Mesenchymal stem cell (in vitro differentiated cells and primary cell): ENCODE data around the gene C22orf42.
"Not testable (repeated sequence)": the region's sequence is repeated elsewhere in the genome, so short reads cannot be mapped to it uniquely, and the experiment has no call there.

Experiments used
- DNase-seq: peaks from one replicate; pipeline ENCODE4 v3.0.0-alpha.2; 2013
- H2AFZ ChIP-seq: one replicate; pipeline ENCODE4 v1.6.1; 2013; ENCODE audit warnings: low read depth, mild to moderate bottlenecking, control low read depth, inconsistent platforms, low read length, moderate library complexity
- H2AK5ac ChIP-seq: 2 replicates; pipeline ENCODE4 v1.6.1; 2013; ENCODE audit warnings: low read length, moderate library complexity, mild to moderate bottlenecking, inconsistent platforms; ENCODE audit not compliant: severe bottlenecking
- H2BK120ac ChIP-seq: one replicate; pipeline ENCODE4 v1.6.1; 2013; ENCODE audit warnings: low read depth, mild to moderate bottlenecking, inconsistent platforms, low read length, moderate library complexity
- H2BK12ac ChIP-seq, 2 experiments: one replicate each; pipeline ENCODE4 v1.6.1; 2013; ENCODE audit warnings: inconsistent platforms in 2 of 2, low read length in 2 of 2, mild to moderate bottlenecking in 2 of 2, moderate library complexity in 2 of 2, control low read depth in 1 of 2
- H2BK15ac ChIP-seq: one replicate; pipeline ENCODE4 v1.6.1; 2013; ENCODE audit warnings: mild to moderate bottlenecking, low read depth, inconsistent platforms; ENCODE audit not compliant: poor library complexity, severe bottlenecking
- H2BK5ac ChIP-seq: 2 replicates; pipeline ENCODE4 v1.6.1; 2013; ENCODE audit warnings: low read depth, mild to moderate bottlenecking, low read length, control low read depth, inconsistent platforms; ENCODE audit not compliant: poor library complexity, severe bottlenecking
- H3K14ac ChIP-seq, 2 experiments: one replicate each; pipeline ENCODE4 v1.6.1; 2013; ENCODE audit warnings: inconsistent platforms in 2 of 2, low read length in 2 of 2, control low read depth in 1 of 2, mild to moderate bottlenecking in 1 of 2, moderate library complexity in 1 of 2
- H3K18ac ChIP-seq, 2 experiments: one replicate each; pipeline ENCODE4 v1.6.1; 2013; ENCODE audit warnings: inconsistent platforms in 2 of 2, low read length in 2 of 2, control low read depth in 1 of 2, low read depth in 1 of 2, mild to moderate bottlenecking in 1 of 2
- H3K23ac ChIP-seq, 2 experiments: one replicate each; pipeline ENCODE4 v1.6.1; 2013; ENCODE audit warnings: inconsistent platforms in 2 of 2, low read length in 2 of 2, mild to moderate bottlenecking in 2 of 2, moderate library complexity in 2 of 2, control low read depth in 1 of 2
- H3K27ac ChIP-seq: 2 replicates; pipeline ENCODE4 v1.5.1; 2013; ENCODE audit warnings: mild to moderate bottlenecking, moderate library complexity, low read length, control low read depth, inconsistent platforms; ENCODE audit not compliant: poor library complexity, severe bottlenecking
- H3K27me3 ChIP-seq, 2 experiments: 2 replicates each; pipeline versions ENCODE4 v1.6.1 to v1.7.0; 2013; ENCODE audit warnings: low read length in 2 of 2, mild to moderate bottlenecking in 2 of 2, moderate library complexity in 2 of 2, control low read depth in 1 of 2, inconsistent platforms in 1 of 2; ENCODE audit not compliant: control insufficient read depth in 1 of 2, insufficient read depth in 1 of 2
- H3K36me3 ChIP-seq, 2 experiments: 2 replicates each; pipeline versions ENCODE4 v1.6.1 to v1.7.0; 2013; ENCODE audit warnings: low read length in 2 of 2, control low read depth in 1 of 2, inconsistent platforms in 1 of 2, low read depth in 1 of 2, mild to moderate bottlenecking in 1 of 2; ENCODE audit not compliant: insufficient read depth in 2 of 2, control insufficient read depth in 1 of 2
- H3K4ac ChIP-seq, 2 experiments: one replicate each; pipeline ENCODE4 v1.6.1; 2013; ENCODE audit warnings: inconsistent platforms in 2 of 2, low read length in 2 of 2, mild to moderate bottlenecking in 2 of 2, moderate library complexity in 2 of 2, control low read depth in 1 of 2, low read depth in 1 of 2
- H3K4me1 ChIP-seq: 2 replicates; pipeline ENCODE4 v1.6.1; 2013; ENCODE audit warnings: low read depth, low read length, control low read depth; ENCODE audit not compliant: control insufficient read depth, insufficient read depth
- H3K4me2 ChIP-seq: 2 replicates; pipeline ENCODE4 v1.6.1; 2013; ENCODE audit warnings: low read length, mild to moderate bottlenecking, inconsistent platforms; ENCODE audit not compliant: poor library complexity, severe bottlenecking
- H3K4me3 ChIP-seq, 2 experiments: 2 replicates each; pipeline versions ENCODE4 v1.5.1 to v1.7.0; 2013; ENCODE audit warnings: low read length in 2 of 2, mild to moderate bottlenecking in 2 of 2, control low read depth in 1 of 2, low read depth in 1 of 2; ENCODE audit not compliant: insufficient read depth in 1 of 2
- H3K79me1 ChIP-seq: replicated peaks from 2 replicates; pipeline ENCODE4 v1.6.1; 2013; ENCODE audit warnings: mild to moderate bottlenecking, control low read depth, low read length, inconsistent platforms; ENCODE audit not compliant: poor library complexity, severe bottlenecking
- H3K9ac ChIP-seq: 2 replicates; pipeline ENCODE4 v1.7.0; 2013; ENCODE audit warnings: mild to moderate bottlenecking, low read length, moderate library complexity
- H3K9me3 ChIP-seq: 2 replicates; pipeline ENCODE4 v1.7.0; 2013; ENCODE audit warnings: mild to moderate bottlenecking, low read length; ENCODE audit not compliant: control insufficient read depth
- H4K8ac ChIP-seq: one replicate; pipeline ENCODE4 v1.6.1; 2013; ENCODE audit warnings: inconsistent platforms, mild to moderate bottlenecking, low read length, moderate library complexity
- H4K91ac ChIP-seq: one replicate; pipeline ENCODE4 v1.6.1; 2013; ENCODE audit warnings: mild to moderate bottlenecking, low read length, inconsistent platforms
- WGBS: methylation state at CpG from one replicate; pipeline ENCODE4 v1.1.7; 2013; ENCODE audit warnings: mixed read lengths; 5-methylcytosine and 5-hydroxymethylcytosine counted together

C22orf42 gene

GRCh38 chr22:32157632-32158031 is 1.5 kb downstream of the C22orf42 start:
- not testable (repeated sequence) for H3K27ac ChIP-seq, H3K4ac ChIP-seq, H3K4me3 ChIP-seq, H3K4me1 ChIP-seq, H3K14ac ChIP-seq, H2BK12ac ChIP-seq, DNase-seq, H4K8ac ChIP-seq, H4K91ac ChIP-seq, H2AFZ ChIP-seq, H2AK5ac ChIP-seq, H2BK15ac ChIP-seq, H3K18ac ChIP-seq, H3K9me3 ChIP-seq, H3K9ac ChIP-seq, H3K4me2 ChIP-seq, H3K36me3 ChIP-seq, H2BK5ac ChIP-seq, H3K23ac ChIP-seq, H3K79me1 ChIP-seq, H2BK120ac ChIP-seq
- WGBS = 100% methylated on average over 1 of the region's 5 CpGs
- H3K27me3 ChIP-seq = peaks cover 0 to 13% of the 10 kb centered on the region in 2 experiments

DNA sequence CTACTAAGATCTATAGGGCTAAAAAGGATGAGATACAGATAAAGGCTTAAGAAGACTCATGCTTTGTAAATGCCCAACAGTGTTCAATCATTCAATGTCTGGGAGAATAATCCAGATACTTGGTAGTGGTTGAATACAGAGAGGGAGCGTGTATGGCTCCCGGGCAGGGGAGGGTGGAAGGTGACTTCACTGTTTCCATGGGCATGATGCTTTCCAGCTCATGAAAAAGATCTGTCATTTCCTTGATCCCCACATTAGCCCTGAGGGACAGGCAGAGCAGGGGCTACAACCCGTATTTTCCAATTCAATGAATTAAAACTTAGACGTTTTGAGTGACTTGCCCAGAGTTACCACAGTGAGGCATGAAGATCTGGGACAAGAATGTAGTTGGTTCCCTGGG is 4.4 kb downstream of the C22orf42 start:
- DNase-seq, H2BK5ac ChIP-seq, H3K14ac ChIP-seq, H4K91ac ChIP-seq, H3K79me1 ChIP-seq, H3K36me3 ChIP-seq, H3K4me2 ChIP-seq, H2BK12ac ChIP-seq, H3K4me3 ChIP-seq, H3K27ac ChIP-seq, H3K9me3 ChIP-seq, H3K18ac ChIP-seq, H3K23ac ChIP-seq, H3K4me1 ChIP-seq, H3K4ac ChIP-seq, H3K9ac ChIP-seq, H2BK120ac ChIP-seq, H2AK5ac ChIP-seq, H4K8ac ChIP-seq, H2AFZ ChIP-seq, H2BK15ac ChIP-seq, H3K27me3 ChIP-seq: not testable (repeated sequence)
- 80% methylated on average over 4 of the region's 4 CpGs for WGBS

DNA sequence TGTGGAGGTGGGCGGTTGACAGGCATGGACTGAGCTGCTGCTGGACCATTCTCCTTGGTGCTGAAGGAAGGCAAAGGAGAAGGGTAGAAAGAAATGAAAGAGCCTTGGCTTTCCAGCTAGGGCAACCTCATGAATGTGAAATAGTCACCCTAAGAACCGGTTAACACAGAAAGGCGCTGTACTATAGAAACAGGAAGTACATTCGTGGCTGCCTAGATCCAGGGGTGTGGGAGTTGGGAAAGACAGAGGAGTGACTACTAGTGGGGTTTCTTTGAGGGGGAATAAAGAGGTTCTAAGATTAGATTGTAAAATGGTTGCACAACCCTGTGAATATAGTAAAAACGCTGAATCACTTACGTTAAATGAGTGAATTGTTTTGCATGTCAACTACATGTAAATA is 7.5 kb downstream of the C22orf42 start:
- not testable (repeated sequence) for DNase-seq, H3K9me3 ChIP-seq, H3K18ac ChIP-seq, H3K4ac ChIP-seq, H3K36me3 ChIP-seq, H3K23ac ChIP-seq, H2BK12ac ChIP-seq, H2AFZ ChIP-seq, H3K27me3 ChIP-seq, H3K4me1 ChIP-seq, H4K91ac ChIP-seq, H2BK5ac ChIP-seq, H2AK5ac ChIP-seq, H2BK15ac ChIP-seq, H3K79me1 ChIP-seq, H3K4me2 ChIP-seq, H4K8ac ChIP-seq, H3K9ac ChIP-seq, H3K14ac ChIP-seq, H2BK120ac ChIP-seq, H3K4me3 ChIP-seq, H3K27ac ChIP-seq
- 86% methylated on average over 6 of the region's 6 CpGs for WGBS

- H3K4me1 ChIP-seq, H3K4me2 ChIP-seq, H3K4ac ChIP-seq, H3K27me3 ChIP-seq, DNase-seq, H3K4me3 ChIP-seq, H3K27ac ChIP-seq, H2BK12ac ChIP-seq, H2BK120ac ChIP-seq, H2AFZ ChIP-seq, H2BK15ac ChIP-seq, H3K79me1 ChIP-seq, H3K36me3 ChIP-seq, H4K8ac ChIP-seq, H2AK5ac ChIP-seq, H3K14ac ChIP-seq, H3K23ac ChIP-seq, H2BK5ac ChIP-seq, H3K9ac ChIP-seq, H3K9me3 ChIP-seq, H4K91ac ChIP-seq, H3K18ac ChIP-seq: not testable (repeated sequence)
- 80% methylated on average over 7 of the region's 7 CpGs for WGBS
Measured at GRCh38 chr22:32150647-32151046, 8.5 kb downstream of the C22orf42 start.
